Measurements from ENCODE around the gene TMEM256.

Gene TMEM256

GRCh38 chr17:7407485-7408251 is 3.8 kb upstream of the TMEM256 start, which contains the start of gene NLGN2:
NLGN2 (plus strand) TSS chr17:7407845; CDS start chr17:7408256, 411 bp downstream.
- DNase-seq, result no peak

DNA sequence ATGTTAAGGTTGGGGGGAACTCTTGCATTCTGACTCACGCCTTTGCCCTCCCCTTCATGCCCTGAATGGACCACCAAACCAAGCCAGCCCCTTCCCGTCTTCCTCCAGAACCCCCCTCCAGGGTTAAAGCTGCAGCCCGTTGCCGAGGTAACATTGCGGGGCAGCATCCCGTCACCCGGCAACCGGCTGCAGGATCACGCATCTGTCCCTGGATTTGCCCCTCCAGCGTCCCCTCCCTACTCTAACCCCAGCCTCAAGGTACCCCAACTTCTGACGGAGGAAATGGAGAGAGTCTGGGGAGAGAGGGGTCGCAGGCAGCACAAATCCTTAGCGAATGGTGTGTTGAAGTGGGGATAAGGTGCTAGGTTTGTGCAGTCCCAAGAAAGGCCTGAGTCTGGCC is 3.2 kb upstream of the TMEM256 start:
- no peak for DNase-seq

DNA sequence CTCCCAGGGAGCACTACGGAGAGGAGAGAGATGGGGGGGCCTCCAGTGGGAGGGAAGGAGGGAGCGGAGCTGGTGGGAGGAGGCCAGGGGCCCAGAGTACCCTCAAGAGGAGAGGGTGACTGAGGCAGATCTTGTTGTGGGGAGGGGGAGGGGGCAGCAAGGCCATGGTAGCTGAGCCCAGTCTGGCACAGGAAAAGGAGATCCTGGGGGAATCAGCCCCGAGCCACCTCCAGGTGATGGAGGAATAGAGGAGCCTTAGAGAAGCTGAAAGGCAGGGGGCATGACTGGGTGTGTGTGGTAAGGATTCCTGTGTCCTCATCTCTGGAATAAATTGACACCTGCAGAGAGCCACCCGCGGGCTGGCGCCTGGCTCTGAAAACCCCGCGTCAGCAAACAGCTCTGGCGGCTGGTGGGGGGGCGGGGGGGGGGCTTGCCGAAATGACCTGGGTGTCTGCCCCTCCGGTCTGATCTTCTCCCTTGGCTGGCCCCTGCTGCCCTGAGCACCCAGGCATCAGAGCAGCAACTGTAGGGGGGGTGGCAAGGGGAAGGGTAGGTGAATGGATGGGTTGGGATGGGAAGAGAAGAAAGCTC is 2.4 kb upstream of the TMEM256 start:
- DNase-seq, result no peak

DNA sequence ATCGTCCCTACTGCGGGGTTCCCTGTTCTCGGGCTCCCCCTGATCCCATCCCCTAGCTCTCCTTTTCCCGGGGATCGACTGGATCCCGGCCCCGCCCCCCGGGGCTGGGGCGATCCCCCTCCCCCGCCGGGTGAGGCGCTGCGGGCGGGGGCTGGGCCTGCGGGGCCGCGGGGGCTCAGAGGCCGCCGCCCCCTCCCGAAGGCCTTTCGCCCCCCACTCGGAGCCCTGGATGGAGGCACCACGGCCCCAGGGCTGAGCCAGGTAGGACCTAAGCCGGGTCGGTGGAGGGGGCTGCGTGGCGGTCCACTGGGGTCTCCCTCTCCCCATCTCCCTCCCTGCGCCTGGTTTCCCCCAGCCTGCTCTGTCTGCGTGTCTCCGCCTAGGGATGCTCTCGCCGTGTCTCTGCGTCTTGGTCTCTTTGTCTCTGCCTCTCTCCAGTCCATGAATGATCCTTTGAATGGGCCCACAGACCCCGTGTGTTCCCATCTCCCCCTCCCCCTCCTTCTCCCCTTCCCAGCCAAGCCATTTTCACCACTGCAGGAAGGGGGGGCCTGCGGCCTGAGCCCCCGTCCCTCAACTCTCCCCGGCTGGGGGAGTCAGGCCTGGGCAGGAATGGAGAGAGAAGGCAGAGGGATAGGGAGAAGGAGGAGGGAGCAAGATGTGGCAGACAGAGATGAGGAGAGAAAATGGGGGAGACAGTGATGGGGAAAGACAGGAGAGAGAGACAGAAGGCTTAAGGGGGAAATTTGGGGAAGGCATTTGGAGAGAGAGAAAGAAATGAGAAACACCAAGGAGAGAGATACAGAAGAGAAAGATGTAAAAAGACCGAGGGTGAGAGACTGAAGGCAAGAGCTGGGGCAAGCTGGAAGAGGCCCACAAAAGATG is 1.7 kb upstream of the TMEM256 start:
- DNase-seq, result no peak

- peak; percentile 70 to 83 for DNase-seq
These were observed 946 bp upstream of the TMEM256 start for GRCh38 chr17:7404737-7405349.

DNA sequence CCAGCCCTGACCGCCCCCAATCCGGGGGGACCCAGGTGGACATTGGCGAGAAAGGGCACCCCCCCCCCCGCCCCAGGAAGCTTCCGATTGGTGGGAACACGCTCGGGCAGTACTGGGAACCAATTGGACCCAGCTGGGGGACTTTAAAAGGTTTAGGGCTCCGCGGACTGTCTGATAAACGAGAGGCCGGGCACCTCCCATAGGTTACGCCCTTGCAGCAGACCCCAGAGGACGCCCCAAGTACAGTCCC is 245 bp downstream of the TMEM256 start:
- DNase-seq, result no peak

DNA sequence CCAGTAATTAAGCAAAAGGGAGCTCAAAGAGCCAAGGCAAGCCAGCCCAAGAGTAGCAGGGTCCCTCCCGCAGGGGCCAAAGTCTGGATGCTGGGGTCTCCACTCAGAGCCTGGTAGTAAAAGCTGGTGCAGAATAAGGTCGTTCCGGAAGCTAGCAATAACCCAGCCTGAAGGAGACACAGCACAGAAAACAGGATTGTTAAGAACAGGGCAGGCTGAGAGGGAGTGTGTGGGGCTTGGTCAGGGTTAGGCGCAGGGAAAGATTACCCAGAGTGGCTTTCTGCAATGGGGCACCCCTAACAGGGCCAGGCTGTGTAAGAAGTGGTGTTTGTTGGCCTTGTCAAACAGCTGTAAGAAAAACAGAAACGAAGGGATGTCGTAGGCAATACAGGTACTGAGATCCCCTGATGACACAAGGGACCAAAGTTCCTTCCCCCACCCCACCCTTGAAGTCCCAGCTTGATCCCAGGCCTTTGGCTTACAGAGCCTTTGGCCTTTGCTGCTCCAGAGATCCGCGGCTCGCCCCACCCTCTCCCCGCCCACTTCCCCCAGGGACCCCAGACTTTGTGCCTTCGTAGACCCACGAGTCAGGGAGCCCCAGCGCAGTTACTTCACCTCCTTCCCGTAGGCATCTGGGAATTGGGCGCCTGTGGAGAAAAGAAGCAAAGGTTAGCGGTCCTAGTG is 712 bp downstream of the TMEM256 start:
- DNase-seq, result peak in 1 of 2 donors; percentile 23

DNA sequence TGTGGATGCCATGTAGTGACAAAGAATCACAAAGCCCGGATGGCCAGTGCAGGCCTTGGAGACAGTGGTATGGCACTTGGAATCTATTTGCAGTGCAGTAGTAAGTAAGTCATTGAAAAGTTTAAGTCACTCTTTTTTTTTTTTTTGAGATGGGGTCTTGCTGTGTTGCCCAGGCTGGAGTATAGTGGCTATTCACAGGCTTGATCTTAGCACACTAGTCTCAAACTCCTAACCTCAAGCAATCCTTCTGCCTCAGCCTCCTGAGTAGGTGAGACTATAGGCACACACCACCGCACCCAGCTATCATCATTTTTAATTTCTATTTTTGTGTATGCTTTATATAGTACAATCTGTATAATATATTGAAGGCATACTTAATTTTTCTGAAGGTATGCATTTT is 5.3 kb downstream of the TMEM256 start:
- DNase-seq, result no peak

DNA sequence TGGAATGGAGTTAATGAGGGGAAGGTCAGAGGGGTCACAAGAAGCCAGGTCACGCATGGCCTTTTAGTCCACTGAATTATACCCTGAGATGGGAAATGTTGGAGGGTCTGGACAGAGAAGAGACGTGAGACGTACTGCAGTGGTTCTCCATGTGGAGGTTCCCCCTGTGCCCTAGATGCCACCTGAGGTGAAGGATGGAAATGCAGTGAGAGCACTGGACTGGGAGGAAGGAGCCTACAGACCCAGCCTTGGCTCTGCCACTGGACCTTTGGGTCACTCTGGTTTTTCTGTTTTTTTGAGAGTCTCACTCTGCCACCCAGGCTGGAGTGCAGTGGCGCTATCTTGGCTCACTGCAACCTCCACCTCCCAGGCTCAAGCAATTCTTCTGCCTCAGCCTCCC is 7.8 kb downstream of the TMEM256 start:
- no peak for DNase-seq

DNA sequence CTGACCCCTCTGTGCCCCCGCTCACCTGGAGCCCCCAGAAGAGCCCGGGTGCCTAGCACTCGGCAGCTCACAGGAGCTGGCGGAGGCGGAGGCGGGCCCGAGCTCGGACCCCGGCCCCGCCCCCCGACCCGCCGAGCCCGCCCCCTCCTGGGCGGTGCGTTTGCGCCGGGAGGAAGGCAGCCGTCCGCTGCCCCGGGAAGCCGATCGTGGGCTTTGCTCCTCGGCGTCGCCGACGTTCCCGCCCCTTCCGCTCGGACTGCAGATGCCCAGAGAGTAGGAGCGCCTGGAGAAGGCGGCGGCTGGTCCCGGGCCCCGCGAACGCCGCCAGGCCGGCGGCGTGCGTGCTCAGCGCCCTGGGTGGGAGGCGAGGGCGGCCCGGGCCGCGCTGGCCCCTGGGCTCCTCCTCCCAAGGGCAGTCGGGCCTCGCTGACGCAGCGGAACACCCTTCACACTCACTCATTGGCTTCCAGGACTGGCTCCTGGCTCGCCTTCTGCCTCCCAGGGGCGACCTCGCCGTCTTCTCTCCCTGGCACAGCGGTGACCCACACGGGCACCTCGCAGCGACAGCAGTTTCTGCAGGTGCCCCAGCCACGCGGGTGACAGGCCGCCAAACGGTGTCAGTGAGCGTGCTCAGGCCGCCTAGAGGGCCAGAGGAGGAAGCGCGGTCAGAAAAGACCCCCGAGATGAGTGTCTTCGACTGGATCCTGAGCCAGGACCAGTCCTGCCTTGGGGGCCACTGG is 9.3 kb downstream of the TMEM256 start, which contains the start of gene PLSCR3:
PLSCR3 (minus strand) TSS at position 74 of the 740 bp plus-strand sequence. CDS start 415 bp downstream, outside the sequence.
- DNase-seq, result peak; percentile 77 to 88

DNA sequence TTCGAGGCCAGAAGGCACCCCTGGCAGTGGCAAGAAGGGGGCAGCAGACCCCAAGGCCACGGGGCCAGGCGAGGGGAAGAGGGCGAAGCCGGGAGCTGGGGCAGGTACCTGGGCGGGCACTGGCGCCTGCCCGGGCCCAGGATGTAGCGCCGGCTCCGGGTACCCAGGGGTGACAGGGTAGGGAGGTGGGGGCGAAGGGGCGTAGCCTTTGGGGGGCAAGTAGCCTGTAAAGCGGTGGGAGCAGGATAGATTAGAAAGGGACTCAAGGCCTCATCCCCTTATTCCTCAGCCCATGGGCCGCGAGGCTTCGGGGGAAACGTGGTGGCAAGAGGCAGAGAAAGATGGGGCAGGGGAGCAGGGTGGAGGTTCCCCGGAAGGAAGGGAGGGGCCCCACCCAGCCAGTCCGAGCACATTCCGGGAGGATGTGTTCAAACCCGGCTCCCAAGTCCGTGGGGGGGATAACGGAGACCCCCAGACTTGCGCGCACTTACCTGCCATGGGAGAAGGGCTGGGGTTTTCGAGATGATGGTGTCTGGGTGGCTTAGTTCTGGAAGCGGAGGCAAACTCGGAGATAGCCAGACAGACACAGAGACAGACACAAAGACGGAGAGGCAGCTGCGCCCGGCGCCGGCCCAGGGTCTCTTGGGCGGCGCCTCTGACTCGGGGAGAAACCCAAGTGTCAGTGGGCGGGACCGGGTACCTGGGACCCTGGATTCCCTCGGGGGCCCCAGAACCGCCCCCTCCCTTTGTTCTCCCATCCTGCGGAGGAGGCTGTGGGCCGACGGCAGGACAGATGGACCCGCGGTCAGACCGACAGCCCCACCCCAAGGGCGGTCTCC is 10.1 kb downstream of the TMEM256 start:
- peak; percentile 76 to 81 for DNase-seq

DNA sequence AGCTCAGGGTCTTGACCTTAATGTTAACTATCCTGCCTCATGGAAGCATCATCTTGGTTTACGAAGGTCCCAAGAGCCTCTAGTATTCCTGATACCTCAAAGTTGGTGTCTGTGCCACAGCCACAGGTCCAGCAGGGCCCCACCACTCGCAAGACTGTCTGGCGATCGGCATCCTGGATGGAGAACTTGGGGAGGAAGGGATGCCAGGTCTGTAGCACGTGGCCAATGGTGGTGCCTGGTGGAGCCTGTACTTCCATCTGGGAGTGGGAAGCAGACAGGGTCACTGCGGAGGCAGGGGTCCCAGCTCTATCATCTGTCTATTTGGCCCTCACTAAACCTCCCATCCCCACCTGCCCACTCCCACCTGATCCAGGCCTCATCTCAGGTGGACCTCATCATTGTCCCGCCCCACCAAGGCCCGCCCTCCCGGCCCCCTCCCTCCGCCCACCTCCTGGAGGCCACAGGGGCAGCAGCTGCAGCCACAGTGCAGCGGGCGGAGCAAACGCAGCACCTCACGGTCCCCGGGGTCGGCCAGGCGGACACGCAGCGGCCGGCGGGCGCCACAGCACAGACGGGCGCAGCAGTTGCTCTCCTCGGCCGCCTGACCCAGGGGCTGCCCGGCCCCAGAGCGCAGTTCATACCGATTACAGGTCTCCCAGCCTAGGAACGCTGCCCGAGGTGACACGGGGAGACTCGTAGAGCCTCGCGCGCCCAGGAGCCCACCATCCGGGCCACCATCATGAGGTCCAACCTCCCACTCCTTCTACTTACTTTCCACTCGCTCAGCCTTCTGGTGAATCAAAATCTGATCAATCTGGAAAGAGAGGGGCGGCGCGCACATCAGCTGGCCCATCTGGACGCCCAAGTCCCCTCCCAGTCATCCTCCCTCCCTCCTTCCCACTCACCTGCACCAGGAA is 10.9 kb downstream of the TMEM256 start:
- DNase-seq, result no peak

- DNase-seq, result no peak
These were observed 12.6 kb downstream of the TMEM256 start for GRCh38 chr17:7391307-7391706.

DNA sequence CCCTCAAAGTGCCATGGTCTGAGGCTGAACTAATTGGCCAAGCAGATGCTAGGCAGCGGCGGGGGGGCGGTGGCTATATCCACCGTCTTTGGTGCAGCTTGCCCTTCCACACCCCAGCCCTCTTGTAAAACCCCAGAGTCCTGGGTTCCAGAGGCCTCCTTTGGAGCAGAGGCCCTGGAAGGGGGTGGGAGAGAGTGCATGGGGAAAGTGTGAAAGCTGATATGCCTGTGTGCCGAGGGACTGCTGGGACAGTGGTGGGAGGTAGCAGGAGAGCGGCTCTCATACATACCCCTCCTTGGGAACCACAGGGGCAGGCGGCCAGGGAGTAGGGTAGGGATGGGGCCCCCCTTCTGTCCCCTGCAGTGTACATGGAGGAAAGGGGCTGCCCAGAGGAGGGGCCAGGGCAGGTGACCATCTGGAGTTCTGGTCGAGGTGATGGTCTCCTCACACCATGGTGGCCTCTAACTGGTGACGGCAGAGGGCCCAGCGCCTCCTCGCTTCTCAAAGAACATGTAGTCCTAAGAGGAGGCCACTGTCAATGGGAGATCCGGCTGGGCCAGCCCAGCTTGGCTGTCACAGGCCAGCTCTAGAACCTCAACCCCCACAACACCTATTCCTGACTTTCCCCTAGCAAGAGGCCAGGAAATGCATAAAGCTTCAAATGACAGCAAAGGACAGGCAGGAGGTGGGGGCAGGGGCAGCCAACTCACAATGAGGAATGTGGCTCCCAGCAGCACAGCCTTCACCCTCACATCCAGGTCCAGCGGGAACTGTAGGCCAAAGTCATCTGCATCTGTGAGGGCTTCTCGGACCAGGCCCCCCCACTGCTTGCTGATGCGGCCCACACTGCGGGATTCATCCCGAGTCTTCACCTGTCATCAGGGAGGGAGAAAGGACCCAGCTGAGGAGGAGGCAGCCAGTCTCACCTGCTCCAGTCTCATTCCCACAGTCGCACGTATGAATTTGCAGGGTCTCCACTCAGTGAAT is 13.7 kb downstream of the TMEM256 start:
- DNase-seq, result no peak

- no peak for DNase-seq
These were observed 15.0 kb downstream of the TMEM256 start for GRCh38 chr17:7388856-7389255.

GRCh38 chr17:7384489-7385081 is 19.3 kb downstream of the TMEM256 start:
- DNase-seq, result no peak

DNA sequence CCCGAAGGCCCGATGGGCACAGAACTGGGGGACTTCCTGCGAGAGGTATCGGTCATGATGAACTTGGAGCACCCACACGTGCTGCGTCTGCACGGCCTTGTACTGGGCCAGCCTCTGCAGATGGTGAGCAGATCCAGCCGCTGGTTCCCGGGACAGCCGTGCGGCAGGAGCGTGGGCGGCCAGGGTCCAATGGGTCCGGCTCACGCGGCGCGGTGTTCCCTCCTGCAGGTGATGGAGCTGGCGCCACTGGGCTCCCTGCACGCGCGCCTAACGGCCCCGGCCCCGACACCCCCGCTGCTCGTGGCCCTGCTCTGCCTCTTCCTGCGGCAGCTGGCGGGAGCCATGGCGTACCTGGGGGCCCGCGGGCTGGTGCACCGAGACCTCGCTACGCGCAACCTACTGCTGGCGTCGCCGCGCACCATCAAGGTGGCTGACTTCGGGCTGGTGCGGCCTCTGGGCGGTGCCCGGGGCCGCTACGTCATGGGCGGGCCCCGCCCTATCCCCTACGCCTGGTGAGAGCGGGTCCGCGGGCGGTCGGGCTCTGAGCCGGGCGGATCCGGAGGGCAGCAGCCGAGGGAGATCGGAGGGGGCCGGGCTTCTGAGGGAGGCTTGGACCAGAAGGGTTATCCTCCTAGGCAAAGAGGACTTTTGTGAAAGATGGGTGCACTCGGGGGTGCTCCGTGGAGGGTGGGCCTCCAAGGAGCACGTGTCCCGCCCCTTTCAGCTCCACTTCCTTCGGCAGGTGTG is 20.0 kb downstream of the TMEM256 start:
- peak; percentile 76 to 86 for DNase-seq
